MM.1S (cell line): ENCODE data around the gene GTF2F2.

Experiments used
- DNase-seq: peaks from one replicate; pipeline ENCODE4 v3.0.0-alpha.2; 2015
- H2AFZ ChIP-seq: fragments of 300-600 bp; sonication (generic); 2 replicates; pipeline ENCODE4 v1.6.0; 2016; ENCODE audit warnings: antibody characterized with exemption, low read length
- H3F3A ChIP-seq: fragments of 300-600 bp; sonication (generic); 2 replicates; pipeline ENCODE4 v1.6.1; 2016; ENCODE audit warnings: mild to moderate bottlenecking, antibody characterized with exemption, low read length, moderate library complexity, mixed read lengths; ENCODE audit not compliant: insufficient read depth
- H3K27ac ChIP-seq: fragments of 300-600 bp; sonication (generic); 2 replicates; pipeline ENCODE4 v1.5.1; 2016; ENCODE audit warnings: mild to moderate bottlenecking, low read length
- H3K27me3 ChIP-seq: fragments of 300-600 bp; sonication (generic); replicated peaks from 2 replicates; pipeline ENCODE4 v1.6.0; 2016; ENCODE audit warnings: low read length; ENCODE audit not compliant: insufficient read depth
- H3K36me3 ChIP-seq: fragments of 300-600 bp; sonication (generic); replicated peaks from 2 replicates; pipeline ENCODE4 v1.6.1; 2016; ENCODE audit warnings: mild to moderate bottlenecking, low read length, mixed read lengths; ENCODE audit not compliant: insufficient read depth
- H3K4me1 ChIP-seq: fragments of 300-600 bp; sonication (generic); 2 replicates; pipeline ENCODE4 v1.6.1; 2016; ENCODE audit warnings: low read length, mixed read lengths
- H3K4me2 ChIP-seq: fragments of 300-600 bp; sonication (generic); 2 replicates; pipeline ENCODE4 v1.6.0; 2016; ENCODE audit warnings: low read depth, low read length
- H3K4me3 ChIP-seq: fragments of 300-600 bp; sonication (generic); 2 replicates; pipeline ENCODE4 v1.5.1; 2016; ENCODE audit warnings: low read length, mixed read lengths
- H3K79me2 ChIP-seq: fragments of 300-600 bp; sonication (generic); 2 replicates; pipeline ENCODE4 v1.6.1; 2016; ENCODE audit warnings: mixed run types, low read length, mixed read lengths
- H3K9ac ChIP-seq: fragments of 300-600 bp; sonication (generic); 2 replicates; pipeline ENCODE4 v1.6.1; 2016; ENCODE audit warnings: low read length, mixed read lengths
- H3K9me2 ChIP-seq: fragments of 300-600 bp; sonication (generic); replicated peaks from 2 replicates; pipeline ENCODE4 v1.6.1; 2016; ENCODE audit warnings: mild to moderate bottlenecking, low read length, mixed read lengths; ENCODE audit not compliant: insufficient read depth
- H3K9me3 ChIP-seq: fragments of 300-600 bp; sonication (generic); replicated peaks from 2 replicates; pipeline ENCODE4 v1.6.1; 2016; ENCODE audit warnings: mild to moderate bottlenecking, low read length, mixed read lengths; ENCODE audit not compliant: insufficient read depth
- H4K20me1 ChIP-seq: fragments of 300-600 bp; sonication (generic); 2 replicates; pipeline ENCODE4 v1.6.1; 2016; ENCODE audit warnings: mild to moderate bottlenecking, low read length, moderate library complexity, mixed read lengths; ENCODE audit not compliant: insufficient read depth
- CTCF ChIP-seq: fragments of 300-600 bp; sonication (generic); IDR thresholded peaks from 2 replicates; pipeline ENCODE4 v1.5.1; 2016; ENCODE audit warnings: antibody characterized with exemption, low read length, mixed read lengths
- EZH2 ChIP-seq: fragments of 300-600 bp; sonication (generic); optimal IDR thresholded peaks from 2 replicates; pipeline ENCODE3; 2017; ENCODE audit warnings: low read depth, mild to moderate bottlenecking, antibody characterized with exemption, low read length, mixed read lengths
- EZH2phosphoT487 ChIP-seq: fragments of 300-600 bp; sonication (generic); IDR thresholded peaks from 2 replicates; pipeline ENCODE4 v1.6.1; 2018; ENCODE audit warnings: antibody characterized with exemption, low read length

Gene GTF2F2

GRCh38 chr13:45254396-45254795 is 134.1 kb downstream of the GTF2F2 start:
- no peaks in the 10 kb centered on the region for H3K79me2 ChIP-seq
- H3K4me2 ChIP-seq, result no peak overlapping the region
- no peaks in the 10 kb centered on the region for H3K36me3 ChIP-seq
- H3K27me3 ChIP-seq, result no peaks in the 10 kb centered on the region
- 0 out of 2 replicates have a peak, but pooled peaks cover 10% of the 10 kb centered on the region for H3K4me1 ChIP-seq
- no peak overlapping the region for H3K9ac ChIP-seq
- no peak overlapping the region for H2AFZ ChIP-seq
- H3K9me2 ChIP-seq, result no peaks in the 10 kb centered on the region
- no peaks in the 10 kb centered on the region for H4K20me1 ChIP-seq
- H3K4me3 ChIP-seq, result no peak overlapping the region
- DNase-seq, result no peak
- no peaks in the 10 kb centered on the region for H3F3A ChIP-seq
- no peak overlapping the region for H3K27ac ChIP-seq
- no peaks in the 10 kb centered on the region for H3K9me3 ChIP-seq
- no peak for TF ChIP-seq EZH2phosphoT487
- TF ChIP-seq CTCF, result no peak
- no peak for TF ChIP-seq EZH2

DNA sequence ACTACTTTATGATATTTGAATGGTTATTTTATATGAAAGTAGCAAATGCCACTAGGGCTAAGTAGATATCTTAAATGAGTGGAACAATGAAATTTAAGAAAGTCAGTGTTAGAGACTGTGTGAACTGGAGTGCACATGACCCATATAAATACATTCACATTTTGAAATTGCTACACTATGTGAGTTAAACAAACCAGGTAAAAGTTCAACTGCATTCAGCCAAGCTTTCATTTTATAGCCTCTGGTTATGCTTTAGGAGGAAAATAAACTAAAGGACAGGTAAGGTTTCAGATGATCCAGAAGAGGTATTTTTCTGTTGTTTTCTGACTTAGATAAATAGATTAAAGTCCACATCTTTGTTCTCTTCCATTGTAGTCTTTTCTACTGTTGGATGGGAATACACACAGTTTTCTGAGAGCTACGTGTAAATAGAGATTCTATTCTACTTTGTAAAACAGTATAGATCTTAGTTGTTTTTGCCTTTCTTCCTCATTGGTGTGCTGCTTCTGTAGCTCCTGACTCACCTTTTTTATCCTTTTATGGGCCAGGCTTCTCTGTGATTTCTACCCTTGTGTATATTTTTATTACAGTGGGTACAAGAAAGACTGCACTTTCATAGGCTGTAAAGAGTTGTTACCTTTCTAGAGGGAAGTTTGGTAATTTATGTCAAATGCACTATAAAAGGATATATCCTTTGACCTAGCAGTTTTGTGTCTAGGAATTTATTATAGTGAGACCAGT is 135.1 kb downstream of the GTF2F2 start:
- Histone ChIP-seq H3K9ac (no peak overlapping the region), H3K4me2 (no peak overlapping the region), H3K4me1 (0 out of 2 replicates have a peak, but pooled peaks cover 10% of the 10 kb centered on the region), H2AFZ (no peak overlapping the region), H3K4me3 (no peak overlapping the region), H3K9me2 (no peaks in the 10 kb centered on the region), H3K79me2 (no peaks in the 10 kb centered on the region), H3K36me3 (no peaks in the 10 kb centered on the region), H3K9me3 (no peaks in the 10 kb centered on the region), H3F3A (no peaks in the 10 kb centered on the region), H3K27me3 (no peaks in the 10 kb centered on the region), H3K27ac (no peak overlapping the region), H4K20me1 (no peaks in the 10 kb centered on the region)
- DNase-seq, result no peak
- TF ChIP-seq EZH2 (no peak), EZH2phosphoT487 (no peak), CTCF (no peak)

GRCh38 chr13:45256254-45256653 is 135.9 kb downstream of the GTF2F2 start:
- Histone ChIP-seq H3K79me2 (no peaks in the 10 kb centered on the region), H3K4me3 (no peak overlapping the region), H3K4me1 (0 out of 2 replicates have a peak, but pooled peaks cover 10% of the 10 kb centered on the region), H3K27me3 (no peaks in the 10 kb centered on the region), H3K9me3 (no peaks in the 10 kb centered on the region), H3K9ac (no peak overlapping the region), H4K20me1 (no peaks in the 10 kb centered on the region), H3F3A (no peaks in the 10 kb centered on the region), H3K36me3 (no peaks in the 10 kb centered on the region), H3K27ac (no peak overlapping the region), H3K9me2 (no peaks in the 10 kb centered on the region), H3K4me2 (no peak overlapping the region), H2AFZ (no peak overlapping the region)
- DNase-seq, result no peak
- TF ChIP-seq EZH2, result no peak
- TF ChIP-seq EZH2phosphoT487, result no peak
- no peak for TF ChIP-seq CTCF
